Retina (tissue), 1 donor: ENCODE data around the gene PLEKHG4B.

Experiments
- DNase-seq: peaks from one replicate; pipeline ENCODE4 v3.0.0-alpha.2; 2016

Gene PLEKHG4B

DNA sequence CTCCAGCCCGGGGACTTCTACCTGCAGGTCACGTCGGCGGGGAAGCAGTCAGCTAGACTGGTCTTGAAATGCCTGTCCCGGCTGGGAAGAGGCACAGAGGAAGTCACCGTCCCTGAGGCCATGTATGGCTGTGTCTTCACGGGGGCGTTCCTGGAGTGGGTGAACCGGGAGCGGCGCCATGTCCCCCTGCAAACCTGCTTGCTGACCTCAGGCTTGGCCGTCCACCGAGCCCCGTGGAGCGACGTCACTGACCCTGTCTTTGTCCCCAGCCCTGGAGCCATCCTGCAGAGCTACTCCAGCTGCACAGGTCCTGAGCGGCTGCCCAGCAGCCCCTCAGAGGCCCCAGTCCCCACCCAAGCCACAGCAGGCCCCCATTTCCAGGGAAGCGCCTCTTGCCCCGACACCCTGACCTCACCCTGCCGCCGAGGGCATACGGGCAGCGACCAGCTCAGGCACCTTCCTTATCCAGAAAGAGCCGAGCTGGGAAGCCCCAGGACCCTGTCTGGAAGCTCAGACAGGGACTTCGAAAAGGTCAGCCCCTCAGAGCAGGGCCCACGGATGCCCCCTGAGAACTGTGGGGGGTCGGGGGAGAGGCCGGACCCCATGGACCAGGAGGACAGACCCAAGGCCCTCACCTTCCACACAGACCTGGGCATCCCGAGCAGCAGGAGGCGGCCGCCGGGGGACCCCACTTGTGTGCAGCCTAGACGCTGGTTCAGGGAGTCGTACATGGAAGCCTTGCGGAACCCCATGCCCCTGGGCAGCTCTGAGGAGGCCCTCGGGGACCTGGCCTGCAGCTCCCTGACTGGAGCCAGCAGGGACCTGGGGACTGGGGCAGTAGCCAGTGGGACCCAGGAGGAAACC is 47.8 kb downstream of the PLEKHG4B start:
- no peak for DNase-seq

DNA sequence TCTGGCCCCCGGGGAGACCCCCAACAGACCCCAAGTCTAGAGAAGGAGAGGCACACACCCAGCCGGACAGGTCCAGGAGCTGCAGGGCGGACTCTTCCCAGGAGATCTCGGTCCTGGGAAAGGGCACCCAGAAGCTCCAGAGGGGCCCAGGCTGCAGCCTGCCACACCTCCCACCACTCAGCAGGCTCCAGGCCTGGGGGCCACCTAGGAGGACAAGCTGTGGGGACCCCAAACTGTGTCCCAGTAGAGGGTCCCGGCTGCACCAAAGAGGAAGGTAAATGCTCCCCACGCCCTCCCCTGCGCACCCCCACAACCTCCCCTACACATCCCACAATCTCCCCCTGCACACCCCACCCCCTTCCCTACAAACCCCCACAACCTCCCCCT is 48.5 kb downstream of the PLEKHG4B start:
- DNase-seq: no peak

DNA sequence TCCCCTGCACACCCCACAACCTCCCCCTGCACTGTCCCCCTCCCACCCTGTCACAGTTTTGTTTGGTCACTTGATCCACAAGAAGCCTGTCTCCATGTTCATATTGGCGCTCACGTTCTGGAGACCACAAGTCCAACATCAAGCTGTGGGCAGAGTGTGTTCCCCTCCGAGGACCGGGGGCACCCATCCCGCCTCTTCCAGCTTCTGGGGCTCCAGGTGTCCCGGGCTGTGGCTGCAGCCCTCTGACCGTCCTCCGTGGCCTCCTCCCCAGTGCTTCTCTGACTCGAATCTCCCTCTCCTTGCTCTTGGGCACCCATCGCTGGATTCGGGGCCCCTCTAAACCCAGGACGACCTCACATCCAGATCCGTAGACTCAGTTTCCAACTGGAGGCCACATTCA is 49.2 kb downstream of the PLEKHG4B start:
- no peak for DNase-seq

DNA sequence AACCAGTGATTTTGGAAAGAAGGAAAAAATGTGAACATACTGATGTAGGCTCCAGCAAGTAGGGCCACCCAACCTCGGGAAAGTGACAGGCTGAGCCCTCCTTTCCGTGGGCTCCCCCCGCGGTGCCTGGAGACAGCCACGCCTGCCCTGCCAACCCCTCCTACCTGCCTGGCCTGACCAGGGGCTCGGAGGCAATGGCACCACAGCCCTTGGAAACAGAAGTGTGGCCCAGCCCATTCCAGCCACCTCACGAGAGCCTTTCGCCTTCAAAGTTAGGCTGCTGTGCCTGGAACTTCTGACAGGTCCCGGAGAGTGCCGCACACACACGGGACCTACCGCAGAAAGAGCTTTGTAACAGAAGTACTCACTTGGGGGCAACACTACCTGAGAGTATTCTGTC is 49.8 kb downstream of the PLEKHG4B start:
- no peak for DNase-seq

DNA sequence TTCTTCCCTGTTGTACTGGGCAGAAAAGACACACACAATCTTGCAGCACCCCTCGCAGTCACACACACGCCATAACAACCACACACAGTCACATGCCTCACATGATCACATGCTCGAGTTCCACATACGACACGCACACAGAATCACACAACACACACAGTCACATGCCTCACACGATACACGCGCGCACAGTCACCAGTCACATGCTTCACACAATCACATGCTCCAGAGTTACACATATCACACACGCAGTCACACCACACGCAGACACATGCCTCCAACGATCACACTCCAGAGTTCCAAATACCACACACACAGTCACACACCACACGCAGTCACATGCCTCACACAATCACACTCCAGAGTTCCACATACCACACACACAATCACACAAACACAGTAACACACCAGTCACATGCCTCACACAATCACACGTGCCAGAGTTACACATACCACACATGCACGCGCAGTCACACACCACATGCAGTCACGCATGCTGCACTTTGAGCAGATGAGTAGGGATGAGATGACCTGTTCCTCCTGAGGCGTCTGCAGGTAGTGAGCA is 50.4 kb downstream of the PLEKHG4B start:
- no peak for DNase-seq

DNA sequence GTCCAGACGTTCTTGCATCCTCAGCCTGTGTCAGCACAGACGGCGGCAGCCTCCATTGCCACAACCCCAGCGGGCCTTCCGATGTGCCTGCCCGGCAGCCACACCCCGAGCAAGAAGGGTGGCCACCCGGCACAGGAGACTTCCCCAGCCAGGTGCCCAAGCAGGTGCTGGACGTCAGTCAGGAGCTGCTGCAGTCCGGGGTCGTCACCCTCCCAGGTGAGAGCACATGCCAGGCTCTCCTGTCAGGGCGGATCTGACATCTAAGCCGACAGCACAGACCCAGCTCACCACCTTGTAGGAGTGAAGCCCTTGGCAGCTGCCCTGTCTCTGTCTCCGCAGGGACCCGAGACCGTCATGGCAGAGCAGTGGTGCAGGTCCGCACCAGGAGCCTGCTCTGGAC is 51.1 kb downstream of the PLEKHG4B start:
- no peak for DNase-seq

DNA sequence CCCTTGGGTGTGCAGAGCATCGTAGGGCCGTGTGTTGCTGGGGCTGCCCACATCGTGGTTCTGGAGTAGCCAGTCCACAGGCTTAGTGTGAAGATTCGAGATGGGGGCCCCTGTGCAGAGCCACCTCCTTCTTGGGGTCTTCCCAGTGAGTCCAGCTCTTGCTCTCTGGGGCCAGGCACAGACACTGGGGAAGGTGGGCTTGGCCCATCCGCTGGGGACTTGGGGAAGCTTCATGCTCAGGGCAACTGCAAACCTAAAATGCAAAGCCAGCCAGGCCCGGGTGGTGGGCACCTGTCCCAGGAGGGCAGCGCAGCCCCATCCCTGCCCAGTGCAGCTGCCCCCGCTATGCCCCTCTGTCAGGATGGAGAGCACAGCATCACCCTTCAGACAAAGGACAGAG is 53.0 kb downstream of the PLEKHG4B start:
- DNase-seq: no peak

DNA sequence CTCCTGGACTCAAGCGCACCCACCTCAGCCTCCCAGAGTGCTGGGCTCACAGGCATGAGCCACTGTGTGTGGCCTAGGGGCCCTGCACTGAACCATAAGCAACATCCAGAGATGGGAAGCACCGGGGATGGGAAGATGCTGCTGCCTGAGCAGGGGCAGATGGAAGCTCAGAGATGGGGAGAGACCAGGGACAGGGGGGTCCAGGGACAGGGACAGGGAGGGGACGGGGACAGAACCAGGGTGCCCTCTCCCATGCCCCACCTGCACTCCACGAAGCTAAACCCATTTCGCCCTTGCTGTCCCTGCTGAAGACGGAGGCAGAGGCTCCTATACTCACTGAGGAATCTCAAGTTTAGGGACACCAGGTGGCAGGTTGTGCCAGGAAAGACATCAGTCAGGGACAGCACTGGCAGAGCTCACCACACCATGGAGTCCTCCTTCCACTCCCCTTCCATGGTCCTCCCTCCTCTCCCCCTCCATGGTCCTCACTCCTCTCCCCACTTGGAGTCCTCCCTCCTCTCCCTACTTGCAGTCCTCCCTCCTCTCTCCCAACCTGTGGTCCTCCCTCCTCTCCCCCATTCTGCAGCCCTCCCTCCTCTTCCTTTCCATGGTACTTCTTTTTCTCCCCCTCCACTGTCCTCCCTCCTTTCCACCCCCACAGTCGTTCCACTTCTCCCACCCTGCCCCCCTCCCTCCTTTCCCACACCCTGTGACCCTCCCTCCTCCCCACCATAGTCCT is 53.8 kb downstream of the PLEKHG4B start:
- no peak for DNase-seq

DNA sequence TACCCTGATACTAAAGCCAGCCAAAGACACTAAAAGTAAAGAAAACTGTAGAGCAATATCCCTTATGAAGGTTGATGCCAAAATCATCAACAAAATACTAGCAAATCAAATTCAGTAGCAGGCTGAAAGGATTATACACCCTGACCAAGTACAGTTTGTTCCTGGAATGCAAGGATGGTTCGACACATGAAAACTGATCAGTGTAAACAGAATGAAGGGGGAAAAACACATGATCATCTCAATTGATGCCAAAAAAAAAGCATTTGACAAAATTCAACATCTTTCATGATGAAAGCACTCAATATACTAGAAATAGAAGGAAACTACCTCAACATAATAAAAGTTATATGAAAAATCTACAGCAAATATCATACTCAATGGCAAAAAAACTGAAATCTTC is 55.8 kb downstream of the PLEKHG4B start:
- no peak for DNase-seq

DNA sequence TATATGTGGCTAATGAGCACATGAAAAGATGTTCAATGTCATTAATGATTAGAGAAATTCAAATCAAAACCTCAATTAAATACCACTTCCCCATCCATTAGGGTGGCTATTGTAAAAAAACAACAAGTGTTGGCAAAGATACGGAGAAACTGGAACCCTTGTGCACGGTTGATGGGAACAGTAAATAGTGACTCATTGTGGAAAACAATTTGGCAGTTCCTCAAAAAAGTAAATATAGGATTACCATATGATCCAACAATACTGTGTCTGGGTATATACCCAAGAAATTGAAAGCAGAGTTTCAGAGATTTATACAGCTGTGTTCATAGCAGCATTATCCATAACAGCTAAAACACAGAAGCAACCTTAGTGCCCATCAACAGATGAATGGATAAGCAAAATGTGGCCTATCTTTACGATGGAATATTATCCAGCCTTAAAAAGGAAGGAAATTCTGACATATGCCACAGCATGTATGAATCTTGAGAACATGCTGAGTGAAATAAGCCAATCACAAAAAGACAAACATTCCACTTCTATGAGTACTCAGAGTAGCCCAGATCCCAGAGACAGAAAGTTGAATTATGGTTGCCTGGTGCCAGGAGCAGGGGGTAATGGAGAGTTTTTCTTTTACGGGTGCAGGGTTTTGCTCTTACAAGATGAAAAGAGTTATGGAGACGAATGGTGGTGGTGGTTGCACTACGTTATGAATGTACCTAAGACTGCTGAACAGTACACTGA is 57.9 kb downstream of the PLEKHG4B start:
- DNase-seq: no peak

DNA sequence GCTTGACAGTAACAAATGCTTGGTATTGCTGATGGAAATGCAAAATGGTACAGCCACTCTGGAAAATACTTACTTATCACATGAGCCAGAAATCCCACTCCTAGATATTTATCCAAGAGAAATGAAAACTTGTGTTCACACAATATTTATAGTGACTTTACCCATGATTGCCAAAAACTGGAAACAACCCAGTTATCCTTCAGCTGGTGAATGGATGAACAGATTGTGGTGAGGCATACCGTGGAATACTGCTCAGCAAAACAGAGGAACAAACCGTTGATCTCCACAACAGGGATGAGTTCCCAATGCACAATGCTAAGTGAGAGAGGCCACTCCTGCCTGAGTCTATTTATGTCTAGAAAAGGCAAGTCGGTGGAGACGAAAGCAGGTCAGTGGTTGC is 58.8 kb downstream of the PLEKHG4B start:
- no peak for DNase-seq

DNA sequence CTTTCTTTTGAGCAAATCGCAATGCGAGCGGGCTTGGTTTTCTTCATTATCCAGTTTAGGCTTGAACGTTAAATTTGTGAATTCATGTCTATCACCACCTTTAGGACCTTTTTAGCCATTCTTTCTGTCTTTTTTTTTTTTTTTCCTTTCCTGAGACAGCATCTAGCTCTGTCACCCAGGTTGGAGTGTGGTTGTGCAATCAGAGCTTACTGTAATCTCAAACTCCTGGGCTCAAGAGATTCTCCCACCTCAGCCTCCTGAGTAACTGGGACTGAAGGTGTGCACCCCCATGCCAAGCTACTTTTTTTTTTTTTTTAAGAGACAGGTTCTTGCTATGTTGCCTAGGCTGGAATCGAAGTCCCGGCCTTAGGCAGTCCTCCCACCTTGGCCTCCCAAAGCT is 60.1 kb downstream of the PLEKHG4B start:
- no peak for DNase-seq

DNA sequence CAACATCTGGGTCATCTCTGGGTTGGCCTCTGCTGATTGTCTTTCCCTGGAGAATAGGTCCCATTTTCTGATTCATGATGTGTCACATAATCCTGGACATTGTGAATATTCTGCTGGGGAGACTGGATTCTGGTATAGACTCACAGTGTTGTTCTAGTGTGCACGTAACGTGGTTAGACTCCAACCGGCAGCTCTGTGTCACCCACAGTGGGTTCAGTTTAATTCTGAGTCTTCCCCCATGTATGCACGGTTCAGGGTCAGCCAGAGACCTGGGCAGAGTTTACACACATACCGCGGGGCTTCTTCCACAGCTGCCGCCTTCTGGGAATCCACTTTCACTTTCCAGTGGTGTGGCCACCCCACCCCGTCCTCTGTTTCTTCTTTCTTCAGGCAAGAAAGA is 61.3 kb downstream of the PLEKHG4B start:
- no peak for DNase-seq

DNA sequence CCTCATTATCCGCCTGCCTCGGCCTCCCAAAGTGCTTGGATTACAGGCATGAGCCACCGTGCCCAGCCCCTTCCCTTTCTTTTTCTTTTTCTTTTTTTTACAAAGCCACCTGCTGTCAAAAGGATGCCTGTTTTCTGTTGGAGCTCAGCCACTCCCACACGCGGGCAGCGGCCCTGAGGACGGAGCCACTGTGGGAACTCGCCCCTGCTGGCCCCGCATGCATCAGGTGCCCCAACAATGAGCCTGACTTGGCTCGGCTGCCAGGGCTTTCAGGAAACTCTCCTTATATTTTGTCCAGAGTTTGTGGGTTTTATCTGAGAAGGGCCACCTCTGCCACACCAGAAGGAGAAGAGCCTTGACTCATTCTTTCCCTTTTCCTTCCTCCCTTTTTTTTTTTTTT is 62.3 kb downstream of the PLEKHG4B start:
- DNase-seq: no peak

DNA sequence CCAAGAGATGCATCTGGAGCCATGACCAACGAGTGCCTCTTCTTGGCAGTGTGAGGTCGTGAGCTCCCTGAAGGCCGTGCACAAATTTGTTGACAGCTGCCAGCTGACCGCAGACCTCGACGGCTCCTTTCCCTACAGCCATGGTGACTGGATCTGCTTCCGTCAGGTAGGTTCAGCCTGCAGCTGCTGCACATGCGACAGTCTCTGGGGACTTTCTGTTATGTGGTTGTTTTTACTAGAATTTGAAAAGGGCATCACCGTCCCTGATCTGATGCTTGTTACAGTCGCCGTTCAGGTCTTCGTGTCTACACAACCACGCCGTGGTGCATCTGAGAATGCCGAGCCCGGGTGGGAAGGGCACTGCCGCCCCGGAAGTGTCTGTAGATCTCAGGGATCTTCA is 62.9 kb downstream of the PLEKHG4B start:
- DNase-seq: no peak

DNA sequence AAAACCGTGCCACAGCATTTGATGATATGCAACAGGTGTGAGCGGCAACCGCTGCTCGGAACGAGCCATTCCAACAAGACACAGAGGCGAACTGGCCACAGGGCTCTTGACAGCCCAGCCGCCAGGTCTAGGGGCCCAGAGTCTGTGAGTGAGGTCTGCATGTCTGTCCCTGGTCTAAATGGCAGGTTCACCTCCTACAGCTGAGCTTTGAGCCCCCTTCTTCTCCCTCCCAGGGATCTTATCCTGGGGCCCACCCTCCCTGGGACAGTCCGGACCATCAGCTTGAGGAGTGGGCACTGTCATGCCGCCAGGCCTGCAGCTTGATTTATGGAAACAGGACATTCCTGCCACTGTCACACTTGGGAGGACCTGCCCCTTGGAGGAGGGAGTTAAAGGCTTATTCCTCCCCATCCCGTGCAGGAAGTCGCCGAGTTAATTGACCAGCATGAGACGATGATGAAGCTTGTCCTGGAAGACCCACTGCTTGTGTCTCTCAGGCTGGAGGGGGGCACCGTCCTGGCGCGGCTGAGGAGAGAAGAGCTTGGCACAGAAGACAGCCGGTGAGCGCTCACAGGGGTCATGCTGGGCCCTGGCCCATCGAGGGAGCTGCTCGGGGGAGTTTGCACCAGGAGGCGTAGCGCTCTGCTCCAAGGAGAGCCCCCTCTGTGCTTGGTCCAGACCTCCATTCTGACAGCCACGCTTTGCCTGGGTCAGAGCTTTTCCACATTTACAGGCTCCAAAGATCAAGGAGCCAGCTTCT is 63.9 kb downstream of the PLEKHG4B start:
- no peak for DNase-seq

DNA sequence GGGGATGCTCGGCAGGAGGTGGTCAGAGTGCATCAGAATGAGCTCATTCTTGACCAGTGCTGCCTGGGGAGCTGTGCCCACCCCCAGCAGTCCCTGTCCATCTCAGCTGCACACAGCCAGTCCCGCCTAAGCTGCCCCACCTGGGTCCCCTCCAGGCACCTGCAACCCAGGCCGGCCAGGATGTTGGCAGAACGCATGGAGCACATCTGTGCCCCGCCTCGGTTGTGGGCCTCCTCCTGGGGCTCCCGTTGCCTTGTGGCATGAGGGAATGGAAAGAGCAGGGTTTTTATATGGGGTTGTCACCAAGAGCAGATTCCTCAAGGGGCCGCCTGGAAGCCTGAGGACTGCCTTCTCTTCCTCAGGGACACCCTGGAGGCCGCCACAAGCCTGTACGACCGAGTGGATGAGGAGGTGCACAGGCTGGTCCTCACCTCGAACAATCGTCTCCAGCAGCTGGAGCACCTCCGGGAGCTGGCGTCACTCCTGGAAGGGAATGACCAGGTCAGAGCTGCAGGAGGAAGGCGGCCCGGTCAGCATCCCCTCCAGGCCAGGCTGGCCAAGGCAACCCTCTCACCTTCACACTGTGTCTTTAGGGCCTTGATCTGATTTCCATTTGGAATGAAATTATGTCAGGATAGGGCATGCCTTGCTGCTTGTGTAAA is 64.6 kb downstream of the PLEKHG4B start:
- no peak for DNase-seq

DNA sequence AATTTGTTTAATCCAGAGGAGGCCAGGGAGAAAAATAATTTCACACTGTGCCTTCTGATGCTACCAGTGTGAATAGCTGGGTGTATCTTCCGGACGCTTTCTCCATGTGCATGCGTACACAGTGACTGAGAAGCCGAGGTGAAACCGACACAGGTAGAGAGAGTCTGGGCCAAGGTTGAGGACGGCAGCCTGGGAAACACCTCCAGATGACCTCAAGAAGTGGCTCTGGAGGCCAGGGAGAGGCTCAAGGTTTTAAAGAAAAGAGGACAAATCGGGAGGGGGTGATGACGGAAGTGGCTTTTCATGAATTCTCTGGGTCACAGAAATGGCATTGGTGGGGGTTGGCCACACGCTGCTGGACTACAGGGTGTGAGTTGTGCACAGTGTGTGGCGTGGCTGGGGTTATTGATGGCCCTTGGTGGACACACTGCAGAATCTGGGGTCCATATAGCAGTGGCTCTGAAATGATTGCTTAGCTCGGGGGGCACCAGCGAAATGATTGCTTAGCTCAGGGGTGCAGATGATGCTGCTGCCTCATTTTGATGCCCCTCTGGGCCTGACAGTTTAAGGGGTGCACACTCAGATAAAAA is 65.3 kb downstream of the PLEKHG4B start:
- DNase-seq: no peak

DNA sequence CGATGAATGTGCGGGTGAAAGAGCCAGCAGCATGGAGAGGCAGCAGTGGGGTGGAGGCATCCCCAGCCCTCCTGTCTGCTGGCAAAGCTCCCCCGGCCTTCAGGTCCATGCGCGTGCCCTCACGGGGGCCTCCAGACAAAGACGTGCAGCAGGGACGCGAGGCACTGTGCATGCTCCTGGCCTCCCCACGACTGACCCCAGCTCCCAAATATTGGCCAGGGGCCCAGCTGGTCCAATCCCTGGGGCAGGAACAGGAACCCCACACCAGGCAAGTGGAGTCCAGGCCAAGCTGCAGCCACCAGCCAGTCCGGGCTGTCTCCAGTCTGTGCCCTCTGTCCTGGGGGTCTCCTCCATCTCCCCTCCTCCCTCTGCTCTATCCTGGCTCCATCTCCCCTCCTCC is 65.8 kb downstream of the PLEKHG4B start:
- no peak for DNase-seq

DNA sequence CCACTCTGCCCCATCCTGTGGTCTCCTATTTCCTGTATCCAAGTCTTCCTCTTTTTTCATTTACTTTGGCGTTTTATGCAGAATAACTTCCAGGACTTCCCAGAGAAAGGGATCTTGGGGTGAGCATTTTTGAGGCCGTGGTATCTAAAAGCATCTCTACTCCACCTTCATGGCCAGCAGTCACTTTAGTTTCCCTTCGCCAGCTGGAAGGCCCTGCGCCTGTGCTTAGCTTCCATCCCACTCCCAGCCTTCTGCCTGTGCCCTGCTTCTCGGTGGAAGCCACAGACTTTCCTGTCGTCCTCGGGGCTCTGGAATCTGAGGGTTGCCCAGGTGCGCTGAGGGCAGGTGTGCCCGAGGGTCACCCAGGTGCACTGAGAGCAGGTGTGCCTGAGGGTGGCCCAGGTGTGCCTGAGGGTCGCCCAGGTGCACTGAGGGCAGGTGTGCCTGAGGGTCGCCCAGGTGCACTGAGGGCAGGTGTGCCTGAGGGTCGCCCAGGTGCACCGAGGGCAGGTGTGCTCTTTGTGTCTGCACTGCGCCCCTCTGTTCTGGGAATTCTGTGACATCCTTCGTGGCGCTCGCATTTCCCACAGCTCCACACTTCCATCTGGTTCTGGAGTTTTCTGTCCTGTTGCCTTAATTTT is 67.0 kb downstream of the PLEKHG4B start:
- DNase-seq: no peak
